ENCODE measurements around the gene TFB2M. TPM values are rescaled to one million over a fixed set of nuclear protein-coding genes. Genes with fewer than 3 reads are reported as not detected.

Gene TFB2M
- total RNA-seq, 1 experiment from 2014 or later = 27.7 TPM

DNA sequence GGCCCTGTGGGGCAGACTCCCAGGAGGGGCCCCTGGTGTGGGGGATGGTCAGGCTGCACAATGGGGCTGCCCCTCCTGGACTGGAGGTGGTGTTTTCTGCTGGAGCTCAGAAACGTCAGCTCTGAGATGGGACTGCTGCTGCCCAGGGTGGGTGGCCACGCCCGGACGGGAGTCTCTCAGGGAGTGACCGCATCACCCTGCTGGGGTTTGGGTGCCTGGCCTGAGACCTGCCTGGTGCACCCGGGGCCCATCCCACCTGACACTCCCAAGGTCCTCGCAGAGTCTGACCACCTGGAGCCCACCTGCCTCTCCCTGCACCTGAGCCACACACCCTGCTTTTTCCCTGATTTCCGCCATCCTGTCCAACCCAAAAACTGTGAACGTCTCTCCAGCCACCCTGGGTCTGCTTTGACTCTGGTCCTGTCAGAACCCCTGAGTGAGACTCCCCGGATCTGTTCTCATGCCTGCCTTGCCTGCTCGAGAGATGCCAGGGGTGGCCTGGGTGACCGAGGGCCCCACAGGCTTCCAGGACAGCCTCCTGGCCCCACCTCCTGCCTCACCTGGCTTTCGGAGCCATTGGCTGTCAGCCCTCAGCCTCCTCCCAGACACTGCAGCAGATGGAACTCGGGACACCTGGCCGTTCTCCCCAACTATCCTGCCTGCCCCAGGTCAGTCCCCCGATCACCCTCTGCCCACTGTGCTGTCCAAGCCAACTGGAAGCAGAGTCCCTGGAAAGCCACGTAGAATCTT lies 47.4 kb downstream of the TFB2M start:
- no peak for DNase-seq

More for the DNA sequence above, 47.4 kb downstream of the TFB2M start:
- H4K20me1 ChIP-seq (ENCODE audit: control insufficient read depth, insufficient read depth, insufficient read length) = no peaks in the 10 kb centered on the region
- no peak overlapping the region for H4K91ac ChIP-seq (ENCODE audit: insufficient read length, low read depth, low read length)
- H3K79me2 ChIP-seq (ENCODE audit: insufficient read depth, low read length) = no peaks in the 10 kb centered on the region
- no peak overlapping the region for H2BK5ac ChIP-seq (ENCODE audit: insufficient read length, low read length)
- no peak overlapping the region for H3K4ac ChIP-seq (ENCODE audit: low read depth, low read length)
- Mint-ChIP-seq H3K4me1 (no peaks in the 10 kb centered on the region), H3K36me3 (ENCODE audit: insufficient read depth in 1 of 3, low read depth in 3 of 3) (peaks cover 5 to 17% (median 7%) of the 10 kb centered on the region in 3 experiments; a peak in 4 of 7 replicates), H3K27me3 (ENCODE audit: low read depth) (peaks cover 8% of the 10 kb centered on the region), H3K9me3 (peaks cover 58 to 62% of the 10 kb centered on the region in 2 experiments), H3K27ac (peak overlapping the region in 1 of 3 experiments; percentile 67; a peak in 1 of 7 replicates), H3K4me3 (no peak overlapping the region)
- no peaks in the 10 kb centered on the region for H3K79me1 ChIP-seq (ENCODE audit: insufficient read depth, low read depth, low read length, poor library complexity, severe bottlenecking)
- H3K14ac ChIP-seq (ENCODE audit: insufficient read depth, low read length) = no peak overlapping the region
- no CpG with 5 or more reads among the region's 17 CpGs for WGBS (ENCODE audit: extremely low coverage, insufficient read length, low lambda C conversion rate)
- H4K5ac ChIP-seq (ENCODE audit: insufficient read length, low read depth, low read length) = no peak overlapping the region
- no peak overlapping the region for H3K4me2 ChIP-seq (ENCODE audit: insufficient read depth, insufficient read length, low read length)
- H2AFZ ChIP-seq (ENCODE audit: low read length) = no peak overlapping the region
- no peaks in the 10 kb centered on the region for H3K4me1 ChIP-seq (ENCODE audit: insufficient read depth, low read length)
- H3K18ac ChIP-seq (ENCODE audit: insufficient read length, low read depth, low read length) = no peak overlapping the region
- H2BK20ac ChIP-seq (ENCODE audit: low read depth, low read length, poor library complexity, severe bottlenecking) = no peak overlapping the region
- no peak overlapping the region for H4K8ac ChIP-seq (replicated peaks; ENCODE audit: insufficient read length, low read depth, low read length)
- no peaks in the 10 kb centered on the region for H3K23me2 ChIP-seq (ENCODE audit: insufficient read length, low read depth, low read length, poor library complexity, severe bottlenecking)
- no peak overlapping the region for H2BK15ac ChIP-seq (ENCODE audit: low read depth, low read length)
- no peak overlapping the region for H3K27ac ChIP-seq (ENCODE audit: insufficient read length, low read depth, low read length)
- TF ChIP-seq, protein P1, sequence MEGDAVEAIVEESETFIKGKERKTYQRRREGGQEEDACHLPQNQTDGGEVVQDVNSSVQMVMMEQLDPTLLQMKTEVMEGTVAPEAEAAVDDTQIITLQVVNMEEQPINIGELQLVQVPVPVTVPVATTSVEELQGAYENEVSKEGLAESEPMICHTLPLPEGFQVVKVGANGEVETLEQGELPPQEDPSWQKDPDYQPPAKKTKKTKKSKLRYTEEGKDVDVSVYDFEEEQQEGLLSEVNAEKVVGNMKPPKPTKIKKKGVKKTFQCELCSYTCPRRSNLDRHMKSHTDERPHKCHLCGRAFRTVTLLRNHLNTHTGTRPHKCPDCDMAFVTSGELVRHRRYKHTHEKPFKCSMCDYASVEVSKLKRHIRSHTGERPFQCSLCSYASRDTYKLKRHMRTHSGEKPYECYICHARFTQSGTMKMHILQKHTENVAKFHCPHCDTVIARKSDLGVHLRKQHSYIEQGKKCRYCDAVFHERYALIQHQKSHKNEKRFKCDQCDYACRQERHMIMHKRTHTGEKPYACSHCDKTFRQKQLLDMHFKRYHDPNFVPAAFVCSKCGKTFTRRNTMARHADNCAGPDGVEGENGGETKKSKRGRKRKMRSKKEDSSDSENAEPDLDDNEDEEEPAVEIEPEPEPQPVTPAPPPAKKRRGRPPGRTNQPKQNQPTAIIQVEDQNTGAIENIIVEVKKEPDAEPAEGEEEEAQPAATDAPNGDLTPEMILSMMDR (conservative IDR thresholded peaks at IDR 0.05) = no peak
- H3T11ph ChIP-seq (ENCODE audit: low read length) = no peak overlapping the region
- H3K27me3 ChIP-seq (ENCODE audit: insufficient read depth, low read length) = no peaks in the 10 kb centered on the region
- no peak overlapping the region for H2AK5ac ChIP-seq (ENCODE audit: insufficient read length, low read length)
- no peak overlapping the region for H2BK12ac ChIP-seq (ENCODE audit: insufficient read length, low read depth, low read length)
- H3K23ac ChIP-seq (ENCODE audit: insufficient read length, low read depth, low read length) = no peak overlapping the region
- H3K9ac ChIP-seq (ENCODE audit: extremely low read depth, insufficient read length, low read length) = no peak overlapping the region
- H2BK120ac ChIP-seq (ENCODE audit: low read depth, low read length, poor library complexity, severe bottlenecking) = no peak overlapping the region
- H3K56ac ChIP-seq (ENCODE audit: insufficient read length, low read depth, low read length) = no peak overlapping the region
- peaks cover 5% of the 10 kb centered on the region for H3K9me3 ChIP-seq (ENCODE audit: control insufficient read depth, low read depth, low read length)

Data from H9 (cell line).